H1 (cell line): ENCODE measurements around the gene FASN. TPM values are rescaled to one million over a fixed set of nuclear protein-coding genes. Genes with fewer than 3 reads are reported as not detected.
A peak's percentile ranks its signal among the peaks of the same experiment; 100 is the strongest.

Source experiments
- BCL11A ChIP-seq, 2 experiments: IDR thresholded peaks; one replicate each; pipeline ENCODE4 v1.6.1; 2011; ENCODE audit warnings: low read depth in 2 of 2, low read length in 2 of 2, mild to moderate bottlenecking in 2 of 2
- CHD1 ChIP-seq: IDR thresholded peaks from 2 replicates; pipeline ENCODE4 v1.6.1; 2012; ENCODE audit warnings: low read depth, low read length, improper control_type of control experiment
- EP300 ChIP-seq, 2 experiments: IDR thresholded peaks; 1 replicate in 1 of 2; 2 replicates in 1 of 2; pipeline ENCODE4 v1.6.1; 2011 to 2012; ENCODE audit warnings: low read depth in 2 of 2, low read length in 2 of 2, mild to moderate bottlenecking in 2 of 2, borderline replicate concordance in 1 of 2, inconsistent platforms in 1 of 2, moderate library complexity in 1 of 2
- EZH2 ChIP-seq: fragments of 200-600 bp; sonication (generic); IDR thresholded peaks from 2 replicates; pipeline ENCODE4 v1.7.1; 2012; ENCODE audit warnings: low read depth, mild to moderate bottlenecking, moderate library complexity, low read length, inconsistent platforms; ENCODE audit not compliant: severe bottlenecking
- HDAC6 ChIP-seq: IDR thresholded peaks from one replicate; pipeline ENCODE4 v1.7.1; 2012; ENCODE audit warnings: low read depth, mild to moderate bottlenecking, inconsistent platforms, low read length, moderate library complexity
- JUN ChIP-seq: IDR thresholded peaks from 2 replicates; pipeline ENCODE4 v1.6.1; 2011; ENCODE audit warnings: low read depth, mild to moderate bottlenecking, improper control_type of control experiment, low read length
- MAFK ChIP-seq: IDR thresholded peaks from 2 replicates; pipeline ENCODE4 v1.6.1; 2012; ENCODE audit warnings: low read depth, mild to moderate bottlenecking, improper control_type of control experiment, low read length
- POLR2AphosphoS5 ChIP-seq: IDR thresholded peaks from 2 replicates; pipeline ENCODE4 v1.6.1; 2011; ENCODE audit warnings: low read depth, low read length
- POU5F1 ChIP-seq: IDR thresholded peaks from 2 replicates; pipeline ENCODE4 v1.6.1; 2011; ENCODE audit warnings: low read depth, mild to moderate bottlenecking, low read length, moderate library complexity
- SIX5 ChIP-seq: IDR thresholded peaks from 2 replicates; pipeline ENCODE4 v1.6.1; 2011; ENCODE audit warnings: mild to moderate bottlenecking, low read depth, low read length
- SP1 ChIP-seq: IDR thresholded peaks from 2 replicates; pipeline ENCODE4 v1.6.1; 2011; ENCODE audit warnings: low read depth, low read length
- SP4 ChIP-seq: IDR thresholded peaks from 2 replicates; pipeline ENCODE4 v1.6.1; 2012; ENCODE audit warnings: low read length, inconsistent platforms
- polyA plus RNA-seq, 7 experiments: library from polyadenylated mRNA; depleted of rRNA in 3 of 7; stranded (reverse) in 5 of 7; unstranded in 2 of 7; fragments of >200 nt in 5 of 7; fragments of 200-250 nt in 2 of 7; gene quantifications; 1 replicate in 5 of 7; 2 replicates in 1 of 7; 4 replicates in 1 of 7; pipeline versions ENCODE4 v1.2.1 to v1.2.3, GENCODE V29; 2011 to 2013; ENCODE audit warnings: missing spikeins in 2 of 7, mixed read lengths in 2 of 7
- total RNA-seq: library from RNA; stranded (reverse); fragmentation: NEBNext Ultra II Directional; extraction: Animal tissue kit (Norgen Biotek cat#: 25700); gene quantifications from 2 replicates; pipeline ENCODE4 v1.2.1, GENCODE V29; 2021
- TF ChIP-seq, protein P1 (sequence below): IDR thresholded peaks from 2 replicates; pipeline ENCODE4 v1.6.1; 2012; ENCODE audit warnings: inconsistent platforms

FASN gene
- total and polyA plus RNA-seq, 2 of the 8 experiments (the other 6 are each of a cell fraction or from before 2014, with no cell fraction given) = 143 to 561 TPM

- TF ChIP-seq JUN (no peak), POU5F1 (no peak), SIX5 (no peak), POLR2AphosphoS5 (peak; percentile 83), EZH2 (no peak), BCL11A (IDR thresholded peaks at IDR 0.05; ENCODE audit: low read depth in 2 of 2, low read length in 2 of 2) (no peak), SP4 (peak; percentile 62; the same call in 1 of the 2 replicates), HDAC6 (no peak), CHD1 (no peak), MAFK (no peak), SP1 (peak; percentile 48; the same call in 1 of the 2 replicates), EP300 (IDR thresholded peaks at IDR 0.05; ENCODE audit: borderline replicate concordance in 1 of 2, low read depth in 2 of 2, low read length in 2 of 2) (no peak)
- TF ChIP-seq, protein P1, sequence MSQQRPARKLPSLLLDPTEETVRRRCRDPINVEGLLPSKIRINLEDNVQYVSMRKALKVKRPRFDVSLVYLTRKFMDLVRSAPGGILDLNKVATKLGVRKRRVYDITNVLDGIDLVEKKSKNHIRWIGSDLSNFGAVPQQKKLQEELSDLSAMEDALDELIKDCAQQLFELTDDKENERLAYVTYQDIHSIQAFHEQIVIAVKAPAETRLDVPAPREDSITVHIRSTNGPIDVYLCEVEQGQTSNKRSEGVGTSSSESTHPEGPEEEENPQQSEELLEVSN = peak; percentile 42; the same call in 1 of the 2 replicates
- TF ChIP-seq, all 59 proteins: peak for 19
Observed at GRCh38 chr17:82037092-82037888, 60.7 kb downstream of the FASN start, which contains the start of gene DCXR (continued).
